ENCODE measurements around the gene NOTUM. TPM values are rescaled to one million over a fixed set of nuclear protein-coding genes. Genes with fewer than 3 reads are reported as not detected.

NOTUM gene
- total RNA-seq, 5 donors from 2014 or later (not counting 1 experiment from before 2014, with no cell fraction given) = 0.13 to 0.33 (median 0.29) TPM; not detected in 2

GRCh38 chr17:81968396-81968745 lies 7.4 kb upstream of the NOTUM start:
- WGBS (ENCODE audit: insufficient coverage) = 100% methylated on average over 2 of the region's 7 CpGs
- Histone ChIP-seq H3K27me3 (replicated peaks in 1 of 2; ENCODE audit: control insufficient read depth in 2 of 2, extremely low read depth in 1 of 2, insufficient read depth in 2 of 2, low read length in 1 of 2) (peaks cover 0 to 21% of the 10 kb centered on the region in 2 experiments), H3K4me3 (ENCODE audit: control insufficient read depth in 1 of 2, extremely low read depth in 1 of 2, low read length in 1 of 2) (no peak overlapping the region), H3K4me1 (ENCODE audit: control insufficient read depth in 1 of 2, extremely low read depth in 1 of 2, insufficient read depth in 2 of 2, low read length in 2 of 2) (peaks cover 12 to 42% of the 10 kb centered on the region in 2 experiments), H3K27ac (ENCODE audit: low read length) (no peak overlapping the region), H3K36me3 (ENCODE audit: control insufficient read depth in 2 of 2, extremely low read depth in 1 of 2, insufficient read depth in 1 of 2, low read length in 1 of 2) (no peaks in the 10 kb centered on the region), H3K9me3 (no peaks in the 10 kb centered on the region)
- H3K4me1 Mint-ChIP-seq = peaks cover 18 to 26% (median 24%) of the 10 kb centered on the region in 3 donors
- H3K9me3 Mint-ChIP-seq = no peaks in the 10 kb centered on the region
- peak overlapping the region; percentile 61 to 71 (median 65) for H3K4me3 Mint-ChIP-seq
- peaks cover 0 to 11% of the 10 kb centered on the region in 2 donors for H3K27me3 Mint-ChIP-seq
- ATAC-seq (replicated peaks in 1 of 4) (no peak), DNase-seq (no peak)
- ChIA-PET POLR2A (interaction anchor here in 1 of 2 donors (0.6 kb wide), 1 partner anchor 410 kb away, joined by 11 read pairs; no protein-coding TSS in a partner anchor), CTCF (interaction anchor here in 1 of 2 donors (1.5 kb wide), 1 partner anchor 52 kb away, joined by 5 read pairs; no protein-coding TSS in a partner anchor)
- peak overlapping the region; percentile 80 to 81 for H3K27ac Mint-ChIP-seq
- no peaks in the 10 kb centered on the region for H3K36me3 Mint-ChIP-seq

- Histone ChIP-seq H3K4me3 (ENCODE audit: control insufficient read depth in 1 of 2, extremely low read depth in 1 of 2, low read length in 1 of 2) (peak overlapping the region; percentile 49 to 54), H3K27ac (ENCODE audit: low read length) (peak overlapping the region; percentile 29), H3K9me3 (no peaks in the 10 kb centered on the region), H3K4me1 (ENCODE audit: control insufficient read depth in 1 of 2, extremely low read depth in 1 of 2, insufficient read depth in 2 of 2, low read length in 2 of 2) (peaks cover 12 to 47% of the 10 kb centered on the region in 2 experiments), H3K27me3 (replicated peaks in 1 of 2; ENCODE audit: control insufficient read depth in 2 of 2, extremely low read depth in 1 of 2, insufficient read depth in 2 of 2, low read length in 1 of 2) (peaks cover 0 to 27% of the 10 kb centered on the region in 2 experiments), H3K36me3 (ENCODE audit: control insufficient read depth in 2 of 2, extremely low read depth in 1 of 2, insufficient read depth in 1 of 2, low read length in 1 of 2) (no peaks in the 10 kb centered on the region)
- ChIA-PET POLR2A (interaction anchor here in 1 of 2 donors (0.6 kb wide), 1 partner anchor 411 kb away, joined by 11 read pairs; no protein-coding TSS in a partner anchor), CTCF (interaction anchor here in 1 of 2 donors (1.5 kb wide), 1 partner anchor 52 kb away, joined by 5 read pairs; no protein-coding TSS in a partner anchor)
- H3K4me1 Mint-ChIP-seq = peaks cover 18 to 26% (median 24%) of the 10 kb centered on the region in 3 donors
- no peaks in the 10 kb centered on the region for H3K36me3 Mint-ChIP-seq
- H3K4me3 Mint-ChIP-seq = peak overlapping the region; percentile 61 to 71 (median 65)
- peaks cover 0 to 15% of the 10 kb centered on the region in 2 donors for H3K27me3 Mint-ChIP-seq
- peak overlapping the region; percentile 80 to 81 for H3K27ac Mint-ChIP-seq
- WGBS (ENCODE audit: insufficient coverage) = 20% methylated on average over 29 of the region's 36 CpGs
- peak; percentile 97 to 99 (median 98) for ATAC-seq (replicated peaks in 1 of 4)
- peak; percentile 75 to 91 (median 83) for DNase-seq
- H3K9me3 Mint-ChIP-seq = no peaks in the 10 kb centered on the region
Measured at GRCh38 chr17:81967533-81968395, 6.8 kb upstream of the NOTUM start.

DNA sequence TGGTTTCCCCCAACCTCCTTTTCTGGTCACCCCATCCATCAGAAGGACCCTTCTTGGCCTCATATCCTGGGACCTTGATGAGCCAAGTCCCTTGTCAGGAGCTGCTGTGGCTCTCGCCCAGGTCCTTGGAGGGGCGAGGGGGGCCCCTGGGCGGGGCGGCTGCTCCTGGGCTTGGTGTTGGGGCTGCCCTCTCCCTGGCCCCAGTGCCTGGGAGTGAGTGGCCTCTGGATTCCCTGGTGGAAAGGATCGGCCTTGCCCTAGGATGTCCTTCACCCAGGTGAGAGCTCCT lies 6.2 kb upstream of the NOTUM start:
- peaks cover 0 to 33% of the 10 kb centered on the region in 2 experiments for H3K27me3 ChIP-seq (replicated peaks in 1 of 2; ENCODE audit: control insufficient read depth in 2 of 2, extremely low read depth in 1 of 2, insufficient read depth in 2 of 2, low read length in 1 of 2)
- H3K27me3 Mint-ChIP-seq = peaks cover 0 to 18% of the 10 kb centered on the region in 2 donors
- ATAC-seq (replicated peaks in 1 of 4) (no peak), DNase-seq (no peak)
- H3K27ac ChIP-seq (ENCODE audit: low read length) = peak overlapping the region; percentile 29
- ChIA-PET CTCF (interaction anchor here in 1 of 2 donors (1.5 kb wide), 1 partner anchor 53 kb away, joined by 5 read pairs; no protein-coding TSS in a partner anchor), POLR2A (no interaction called here)
- no peaks in the 10 kb centered on the region for H3K9me3 ChIP-seq
- peak overlapping the region in 2 of 3 donors; percentile 61 to 71 for H3K4me3 Mint-ChIP-seq
- WGBS (ENCODE audit: insufficient coverage) = 80% methylated on average over 3 of the region's 5 CpGs
- H3K36me3 Mint-ChIP-seq = no peaks in the 10 kb centered on the region
- H3K4me3 ChIP-seq (ENCODE audit: control insufficient read depth in 1 of 2, extremely low read depth in 1 of 2, low read length in 1 of 2) = peak overlapping the region; percentile 49 to 54
- no peaks in the 10 kb centered on the region for H3K9me3 Mint-ChIP-seq
- H3K36me3 ChIP-seq (ENCODE audit: control insufficient read depth in 2 of 2, extremely low read depth in 1 of 2, insufficient read depth in 1 of 2, low read length in 1 of 2) = no peaks in the 10 kb centered on the region
- peaks cover 12 to 47% of the 10 kb centered on the region in 2 experiments for H3K4me1 ChIP-seq (ENCODE audit: control insufficient read depth in 1 of 2, extremely low read depth in 1 of 2, insufficient read depth in 2 of 2, low read length in 2 of 2)
- peak overlapping the region in 1 of 2 donors; percentile 28 for H3K27ac Mint-ChIP-seq
- H3K4me1 Mint-ChIP-seq = peaks cover 18 to 28% (median 24%) of the 10 kb centered on the region in 3 donors

DNA sequence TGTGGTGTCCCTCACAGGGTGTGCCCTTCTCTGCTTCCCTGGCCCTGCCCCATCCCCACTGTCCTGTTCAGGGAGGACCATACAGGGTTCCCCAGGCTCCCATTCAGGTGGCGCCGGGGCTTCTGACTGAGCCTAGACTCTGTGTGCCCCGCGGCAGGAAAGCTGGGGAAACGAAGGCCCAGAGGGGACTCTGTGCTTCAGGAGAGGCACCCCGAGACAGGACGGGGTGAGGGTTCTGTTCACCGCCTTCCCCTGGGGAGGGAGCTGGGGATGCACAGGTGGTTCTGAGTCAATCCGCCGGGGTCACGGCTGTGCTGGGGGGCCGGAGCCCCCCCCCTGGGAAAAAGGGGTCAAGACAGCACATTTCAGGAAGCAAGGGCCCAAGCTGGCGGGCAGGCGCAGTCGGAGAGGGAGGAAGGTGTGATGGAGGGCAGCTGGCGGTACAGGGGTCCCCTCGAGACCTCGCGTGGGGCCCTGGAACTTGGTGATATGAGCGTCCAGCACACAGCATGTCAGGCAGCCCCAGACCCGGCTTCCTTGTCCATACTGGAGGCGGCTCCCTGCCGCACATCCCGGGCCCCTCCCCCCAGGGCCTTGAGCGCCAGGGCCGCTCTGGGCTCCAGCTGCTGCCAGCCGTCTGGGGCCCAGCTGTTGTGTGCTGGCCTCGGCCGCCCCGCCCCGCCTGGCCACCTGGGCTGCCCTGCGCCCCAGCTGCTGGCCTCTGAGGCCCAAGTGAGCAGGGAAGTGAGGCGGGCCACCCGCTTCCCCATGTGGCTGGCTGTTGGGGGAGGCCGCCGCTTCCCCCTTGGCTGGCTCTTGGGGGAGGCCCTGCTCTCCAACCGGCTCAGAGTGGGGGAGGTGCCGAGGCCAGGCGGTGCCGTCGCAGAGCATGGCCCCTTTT lies 5.6 kb upstream of the NOTUM start:
- POLR2A ChIA-PET = no interaction called here
- Histone ChIP-seq H3K27me3 (replicated peaks in 1 of 2; ENCODE audit: control insufficient read depth in 2 of 2, extremely low read depth in 1 of 2, insufficient read depth in 2 of 2, low read length in 1 of 2) (peaks cover 0 to 39% of the 10 kb centered on the region in 2 experiments), H3K9me3 (no peaks in the 10 kb centered on the region), H3K4me1 (ENCODE audit: control insufficient read depth in 1 of 2, extremely low read depth in 1 of 2, insufficient read depth in 2 of 2, low read length in 2 of 2) (peaks cover 12 to 53% of the 10 kb centered on the region in 2 experiments), H3K27ac (ENCODE audit: low read length) (no peak overlapping the region), H3K36me3 (ENCODE audit: control insufficient read depth in 2 of 2, extremely low read depth in 1 of 2, insufficient read depth in 1 of 2, low read length in 1 of 2) (no peaks in the 10 kb centered on the region), H3K4me3 (ENCODE audit: control insufficient read depth in 1 of 2, extremely low read depth in 1 of 2, low read length in 1 of 2) (peak overlapping the region in 1 of 2 donors; percentile 49)
- Mint-ChIP-seq H3K36me3 (no peaks in the 10 kb centered on the region), H3K9me3 (no peaks in the 10 kb centered on the region), H3K27me3 (peaks cover 0 to 20% of the 10 kb centered on the region in 2 donors), H3K4me3 (peak overlapping the region in 2 of 3 donors; percentile 28 to 71), H3K4me1 (peaks cover 18 to 29% (median 24%) of the 10 kb centered on the region in 3 donors), H3K27ac (no peak overlapping the region)
- DNase-seq (no peak), ATAC-seq (replicated peaks in 1 of 4) (no peak)
- CTCF ChIA-PET = interaction anchor here in 1 of 2 donors (1.5 kb wide), 1 partner anchor 53 kb away, joined by 5 read pairs; no protein-coding TSS in a partner anchor
- 78% methylated on average over 34 of the region's 41 CpGs for WGBS (ENCODE audit: insufficient coverage)

DNA sequence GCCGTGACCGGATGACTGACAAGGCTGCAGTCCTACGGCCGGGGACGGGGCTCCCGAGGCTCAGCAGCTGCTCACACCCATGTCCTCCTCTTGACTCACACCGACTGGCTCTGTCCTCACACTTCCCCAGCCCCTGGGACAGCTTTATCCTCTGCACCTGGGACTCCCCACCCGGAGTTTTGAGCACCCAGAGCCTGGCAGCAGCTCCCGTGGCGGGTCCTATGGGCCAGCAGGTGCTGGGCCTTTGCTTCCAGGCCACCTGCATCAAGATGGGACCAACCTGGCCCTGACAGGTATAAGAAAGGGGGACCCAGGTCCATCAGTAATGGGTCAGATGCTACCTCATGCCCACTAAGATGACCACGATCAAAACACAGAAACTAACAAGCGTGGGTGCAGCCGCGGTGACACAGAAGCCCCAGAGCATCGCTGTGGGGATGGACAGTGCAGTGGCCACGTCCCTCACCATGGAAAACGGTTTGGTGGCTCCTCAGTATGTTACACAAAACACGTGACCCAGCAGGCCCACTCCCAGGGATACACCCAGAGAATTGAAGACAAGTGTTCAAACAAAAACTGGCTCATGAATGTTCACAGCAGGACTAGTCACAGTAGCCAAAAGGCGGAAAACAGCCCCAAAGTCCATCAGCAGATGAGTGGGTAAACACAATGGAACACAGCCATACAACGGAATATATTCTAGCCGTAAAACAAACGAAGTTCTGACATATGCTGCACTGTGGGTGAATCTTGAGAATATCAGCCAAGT lies 3.3 kb upstream of the NOTUM start:
- H3K36me3 ChIP-seq (ENCODE audit: control insufficient read depth in 2 of 2, extremely low read depth in 1 of 2, insufficient read depth in 1 of 2, low read length in 1 of 2) = no peaks in the 10 kb centered on the region
- H3K4me3 ChIP-seq (ENCODE audit: control insufficient read depth in 1 of 2, extremely low read depth in 1 of 2, low read length in 1 of 2) = no peak overlapping the region
- WGBS (ENCODE audit: insufficient coverage) = 88% methylated on average over 16 of the region's 22 CpGs
- H3K4me1 Mint-ChIP-seq = peaks cover 13 to 24% (median 20%) of the 10 kb centered on the region in 3 donors
- no peak overlapping the region for H3K27ac Mint-ChIP-seq
- H3K4me3 Mint-ChIP-seq = no peak overlapping the region
- DNase-seq (no peak), ATAC-seq (replicated peaks in 1 of 4) (no peak)
- peaks cover 16 to 59% of the 10 kb centered on the region in 2 experiments for H3K4me1 ChIP-seq (ENCODE audit: control insufficient read depth in 1 of 2, extremely low read depth in 1 of 2, insufficient read depth in 2 of 2, low read length in 2 of 2)
- no peak overlapping the region for H3K27ac ChIP-seq (ENCODE audit: low read length)
- H3K36me3 Mint-ChIP-seq = no peaks in the 10 kb centered on the region
- peaks cover 0 to 20% of the 10 kb centered on the region in 2 donors for H3K27me3 Mint-ChIP-seq
- H3K27me3 ChIP-seq (replicated peaks in 1 of 2; ENCODE audit: control insufficient read depth in 2 of 2, extremely low read depth in 1 of 2, insufficient read depth in 2 of 2, low read length in 1 of 2) = peaks cover 0 to 48% of the 10 kb centered on the region in 2 experiments
- H3K9me3 ChIP-seq = no peaks in the 10 kb centered on the region
- H3K9me3 Mint-ChIP-seq = no peaks in the 10 kb centered on the region
- CTCF ChIA-PET = interaction anchor here in 1 of 2 donors (0.5 kb wide), 1 partner anchor 9 kb away, joined by 4 read pairs; no protein-coding TSS in a partner anchor
- POLR2A ChIA-PET = no interaction called here
